Activated CD4-positive, alpha-beta memory T cell treated with anti-CD3 and anti-CD28 coated beads, Interleukin-2, amount 10 ng/mL, durations not matched to agents 7 days and 5 days (primary cell): ENCODE data around the gene NDUFV1. TPM values are rescaled to one million over a fixed set of nuclear protein-coding genes. Genes with fewer than 3 reads are reported as not detected.
"Not testable (repeated sequence)": the region's sequence is repeated elsewhere in the genome, so short reads cannot be mapped to it uniquely, and the experiment has no call there.

Experiments
- CTCF ChIA-PET: fragments of 350-600 bp; sonication (Branson Sonifier 250); formaldehyde crosslinking; loops from one replicate; lab custom pipeline; 2021; ENCODE audit warnings: antibody characterized with exemption, inconsistent platforms; lab: Charles Lee
- POLR2A ChIA-PET: fragments of 350-600 bp; sonication (Branson Sonifier 250); formaldehyde crosslinking; loops from one replicate; lab custom pipeline; 2021; ENCODE audit warnings: antibody characterized with exemption; lab: Charles Lee
- DNase-seq: peaks from one replicate; pipeline ENCODE4 v3.0.0-alpha.2; 2020
- H3K27ac Mint-ChIP-seq: one replicate; pipeline ENCODE4 v1.8.0; 2021; ENCODE audit warnings: mild to moderate bottlenecking, mixed read lengths
- H3K27me3 Mint-ChIP-seq: one replicate; pipeline ENCODE4 v1.8.0; 2021; ENCODE audit warnings: mixed read lengths
- H3K36me3 Mint-ChIP-seq: one replicate; pipeline ENCODE4 v1.8.0; 2021; ENCODE audit warnings: low read depth, mixed read lengths
- H3K4me1 Mint-ChIP-seq: one replicate; pipeline ENCODE4 v1.8.0; 2021; ENCODE audit warnings: mixed read lengths
- H3K4me3 Mint-ChIP-seq: one replicate; pipeline ENCODE4 v1.8.0; 2021; ENCODE audit warnings: mild to moderate bottlenecking, mixed read lengths
- H3K9me3 Mint-ChIP-seq: one replicate; pipeline ENCODE4 v1.8.0; 2021; ENCODE audit warnings: mixed read lengths
- total RNA-seq, 2 experiments: library from RNA; stranded (reverse); gene quantifications; one replicate each; pipeline ENCODE4 v1.2.3, GENCODE V29; 2021

Gene NDUFV1
- 100 to 1,000 TPM; 174 to 193 TPM for total RNA-seq

DNA sequence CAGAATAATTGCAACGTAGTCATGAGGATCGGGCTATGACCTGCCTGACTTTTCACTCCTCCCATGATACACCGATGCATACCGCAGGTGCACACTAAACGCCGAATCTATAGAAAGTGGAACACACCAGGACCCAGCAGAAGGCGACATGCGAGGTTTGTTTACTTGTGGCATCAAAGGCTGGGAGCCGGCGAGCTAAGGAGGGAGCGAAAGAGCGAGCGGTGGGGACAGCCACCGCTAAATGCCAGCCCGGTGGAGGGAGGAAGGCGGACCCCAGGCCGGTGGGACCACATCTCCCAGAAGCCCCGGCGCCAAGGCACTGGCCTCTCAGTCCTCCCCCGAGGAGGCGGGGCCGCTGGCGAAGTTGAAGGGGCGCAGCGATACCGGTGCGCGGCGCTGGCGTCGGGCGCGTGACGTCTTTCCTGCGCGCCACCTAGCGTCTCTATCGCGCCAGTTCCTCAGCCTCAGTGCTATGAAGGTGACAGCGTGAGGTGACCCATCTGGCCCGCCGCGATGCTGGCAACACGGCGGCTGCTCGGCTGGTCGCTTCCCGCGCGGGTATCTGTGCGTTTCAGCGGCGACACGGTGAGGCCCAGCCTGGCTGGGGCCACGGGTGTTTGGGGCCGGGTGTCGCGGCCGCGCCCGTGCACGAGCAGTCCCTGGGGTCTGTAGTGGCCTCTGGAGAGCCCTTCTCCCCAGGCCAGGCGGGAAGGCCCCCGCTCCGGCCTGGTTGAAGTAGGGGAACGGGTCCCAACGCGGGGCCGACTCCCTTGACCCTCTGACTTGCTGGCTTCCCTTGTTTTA, at the start of gene NDUFV1:
Gene NDUFV1 (plus strand): TSS at position 445 of the 804 bp plus-strand sequence. CDS start 69 bp downstream, at position 514.
- peak within 1 kb of the TSS; percentile 81 for H3K4me3 Mint-ChIP-seq
- peaks cover 28% of the 10 kb centered on the region for H3K36me3 Mint-ChIP-seq
- CTCF ChIA-PET, result no interaction called here
- peak; percentile 97 for DNase-seq
- peaks cover 23% of the 10 kb centered on the region for H3K4me1 Mint-ChIP-seq
- H3K27ac Mint-ChIP-seq, result peak within 1 kb of the TSS; percentile 79
- peaks cover 6% of the 10 kb centered on the region for H3K27me3 Mint-ChIP-seq
- H3K9me3 Mint-ChIP-seq, result no peaks in the 10 kb centered on the region
- POLR2A ChIA-PET, result interaction anchor here (1.6 to 2.1 kb wide), 2 partner anchors 8 to 22 kb away, joined by 9 to 11 read pairs; partner anchors contain the start of gene NUDT8

- no peaks in the 10 kb centered on the region for H3K9me3 Mint-ChIP-seq
- DNase-seq, result no peak
- H3K36me3 Mint-ChIP-seq, result no peaks in the 10 kb centered on the region
- peaks cover 11% of the 10 kb centered on the region for H3K4me1 Mint-ChIP-seq
- no peak overlapping the region for H3K4me3 Mint-ChIP-seq
- CTCF ChIA-PET, result no interaction called here
- POLR2A ChIA-PET, result no interaction called here
- no peak overlapping the region for H3K27ac Mint-ChIP-seq
- H3K27me3 Mint-ChIP-seq, result peaks cover 18% of the 10 kb centered on the region
These were observed 48.5 kb upstream of the NDUFV1 start for GRCh38 chr11:67558084-67558772.

DNA sequence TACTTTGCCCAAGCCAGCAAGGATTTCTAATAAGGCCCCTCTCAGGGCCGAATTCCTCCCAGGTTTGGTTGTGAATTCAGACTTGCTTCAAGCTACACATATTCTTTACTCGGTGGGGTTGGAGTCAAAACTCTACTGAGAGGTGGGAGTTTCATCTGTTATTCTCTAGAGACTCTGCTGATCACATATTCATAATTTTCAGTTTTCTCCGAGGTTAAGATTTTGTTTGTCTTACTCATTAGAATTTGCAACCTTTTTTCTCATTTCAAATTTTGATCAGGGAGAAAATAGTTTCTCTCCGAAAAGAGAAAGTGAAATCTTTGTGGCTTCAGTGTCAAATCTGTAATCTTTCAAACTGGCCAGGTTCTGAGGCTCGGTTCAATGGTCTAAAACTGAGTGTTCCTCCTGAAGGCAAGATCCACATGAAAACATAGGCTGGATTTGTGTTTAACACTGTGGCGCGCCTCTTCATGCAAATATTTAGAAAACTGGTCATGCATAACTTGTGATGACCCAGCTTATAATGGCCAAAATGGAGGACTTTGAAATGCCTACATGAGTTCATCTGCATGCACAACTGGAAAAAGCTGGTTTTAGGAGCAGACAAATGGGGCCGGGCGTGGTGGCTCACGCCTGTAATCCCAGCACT, 44.6 kb upstream of the NDUFV1 start:
- Mint-ChIP-seq H3K4me3 (no peak overlapping the region), H3K36me3 (no peaks in the 10 kb centered on the region), H3K4me1 (peaks cover 11% of the 10 kb centered on the region), H3K27me3 (peaks cover 26% of the 10 kb centered on the region), H3K9me3 (no peaks in the 10 kb centered on the region), H3K27ac (no peak overlapping the region)
- ChIA-PET CTCF (no interaction called here), POLR2A (no interaction called here)
- no peak for DNase-seq

- Mint-ChIP-seq H3K9me3 (no peaks in the 10 kb centered on the region), H3K27ac (no peak overlapping the region), H3K4me1 (peaks cover 11% of the 10 kb centered on the region), H3K4me3 (no peak overlapping the region), H3K36me3 (no peaks in the 10 kb centered on the region), H3K27me3 (peaks cover 28% of the 10 kb centered on the region)
- DNase-seq, result no peak
- CTCF ChIA-PET, result no interaction called here
- POLR2A ChIA-PET, result no interaction called here
These were observed 43.6 kb upstream of the NDUFV1 start for GRCh38 chr11:67562963-67563704.

- H3K4me3 Mint-ChIP-seq, H3K9me3 Mint-ChIP-seq, DNase-seq, H3K27ac Mint-ChIP-seq, CTCF ChIA-PET, POLR2A ChIA-PET, H3K36me3 Mint-ChIP-seq: not testable (repeated sequence)
- H3K4me1 Mint-ChIP-seq, result peaks cover 11% of the 10 kb centered on the region
- H3K27me3 Mint-ChIP-seq, result peaks cover 28% of the 10 kb centered on the region
These were observed 43.0 kb upstream of the NDUFV1 start for GRCh38 chr11:67563705-67564114.

DNA sequence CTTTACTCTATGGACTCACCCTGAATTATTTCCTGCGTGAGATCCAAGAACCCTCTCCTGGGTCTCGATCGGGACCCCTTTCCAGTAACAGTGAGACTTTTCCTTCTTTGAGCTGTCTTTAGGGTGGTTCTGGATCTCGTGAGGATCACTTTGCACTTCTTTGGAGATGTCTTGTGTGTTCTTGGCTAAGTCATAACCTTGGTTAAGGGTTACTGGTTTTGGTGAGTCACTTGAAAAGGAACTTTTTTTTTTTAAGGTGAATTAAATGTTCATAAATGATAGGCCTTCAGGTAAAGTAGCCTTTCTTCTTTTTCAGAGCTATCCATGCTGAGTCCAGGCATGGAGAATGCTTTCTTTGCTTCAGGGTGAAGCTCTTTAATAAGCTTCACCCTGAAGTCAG, 42.5 kb upstream of the NDUFV1 start:
- Mint-ChIP-seq H3K4me1 (peaks cover 11% of the 10 kb centered on the region), H3K4me3 (no peak overlapping the region), H3K27me3 (peaks cover 28% of the 10 kb centered on the region), H3K36me3 (no peaks in the 10 kb centered on the region), H3K27ac (no peak overlapping the region), H3K9me3 (no peaks in the 10 kb centered on the region)
- POLR2A ChIA-PET, result no interaction called here
- CTCF ChIA-PET, result no interaction called here
- DNase-seq, result no peak

DNA sequence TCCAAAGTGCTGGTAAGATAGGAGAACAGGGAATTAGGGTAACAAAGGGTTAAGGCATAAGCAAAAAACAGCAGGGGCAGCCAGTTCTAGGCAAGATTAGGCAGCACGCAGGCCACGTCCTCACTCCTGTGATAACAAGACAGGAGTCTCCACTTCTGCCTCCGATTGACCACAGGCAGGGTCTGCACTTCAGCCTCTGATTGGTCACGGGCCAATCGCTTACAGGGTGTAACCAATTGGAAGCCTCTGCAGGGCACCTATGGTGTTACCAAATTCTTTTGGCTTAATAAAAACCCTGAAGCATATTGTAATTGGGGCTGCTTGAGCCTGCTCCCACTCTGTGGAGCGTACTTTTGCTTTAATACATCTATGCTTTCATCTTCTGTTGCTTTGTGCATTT, 35.3 kb upstream of the NDUFV1 start:
- no peak overlapping the region for H3K27ac Mint-ChIP-seq
- H3K36me3 Mint-ChIP-seq, result no peaks in the 10 kb centered on the region
- H3K4me3 Mint-ChIP-seq, result no peak overlapping the region
- ChIA-PET POLR2A (no interaction called here), CTCF (interaction anchor here (1.2 kb wide), 1 partner anchor 34 kb away, joined by 3 read pairs; no protein-coding TSS in a partner anchor)
- no peaks in the 10 kb centered on the region for H3K9me3 Mint-ChIP-seq
- peaks cover 19% of the 10 kb centered on the region for H3K27me3 Mint-ChIP-seq
- no peaks in the 10 kb centered on the region for H3K4me1 Mint-ChIP-seq
- DNase-seq, result no peak

GRCh38 chr11:67572305-67572704, 34.4 kb upstream of the NDUFV1 start:
- H3K9me3 Mint-ChIP-seq, result no peaks in the 10 kb centered on the region
- ChIA-PET CTCF (interaction anchor here (0.6 to 1.2 kb wide), 4 partner anchors 12 to 226 kb away, joined by 3 read pairs; no protein-coding TSS in a partner anchor), POLR2A (interaction anchor here (0.6 kb wide), 1 partner anchor 71 kb away, joined by 3 read pairs; no protein-coding TSS in a partner anchor)

DNA sequence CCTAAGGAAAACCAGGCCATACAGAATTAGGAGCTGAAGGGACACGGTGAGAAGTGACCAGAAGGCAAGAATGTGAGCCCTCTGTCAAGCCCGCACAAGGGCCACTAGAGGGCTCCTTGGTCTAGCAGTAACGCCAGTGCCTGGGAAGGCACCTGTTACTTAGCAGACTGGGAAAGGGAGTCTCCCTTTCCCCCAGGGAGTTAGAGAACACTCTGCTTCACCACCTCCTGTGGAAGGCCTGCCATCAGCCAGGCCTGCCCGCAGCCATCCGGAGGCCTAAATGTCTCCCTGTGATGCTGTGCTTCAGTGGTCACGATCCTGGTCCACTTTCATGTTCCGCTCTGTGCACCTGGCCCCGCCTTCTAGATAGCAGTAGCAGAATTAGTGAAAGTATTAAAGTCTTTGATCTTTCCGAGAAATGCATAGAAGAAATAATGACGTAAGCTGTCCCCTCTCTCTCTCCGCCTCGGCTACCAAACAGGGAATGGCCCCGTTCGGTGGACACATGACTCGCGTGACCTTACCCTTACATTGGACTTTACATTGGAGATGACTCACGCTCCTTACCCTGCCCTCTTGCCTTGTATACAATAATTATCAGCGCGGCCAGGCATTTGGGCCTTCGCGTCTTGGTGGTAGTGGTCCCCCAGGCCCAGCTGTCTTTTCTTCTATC, 33.9 kb upstream of the NDUFV1 start:
- H3K9me3 Mint-ChIP-seq, result no peaks in the 10 kb centered on the region
- no peaks in the 10 kb centered on the region for H3K36me3 Mint-ChIP-seq
- no peak overlapping the region for H3K27ac Mint-ChIP-seq
- H3K4me1 Mint-ChIP-seq, result no peaks in the 10 kb centered on the region
- DNase-seq, result peak; percentile 41
- ChIA-PET CTCF (interaction anchor here (0.6 to 1.2 kb wide), 4 partner anchors 12 to 227 kb away, joined by 3 read pairs; no protein-coding TSS in a partner anchor), POLR2A (interaction anchor here (0.6 kb wide), 1 partner anchor 70 kb away, joined by 3 read pairs; no protein-coding TSS in a partner anchor)
- H3K27me3 Mint-ChIP-seq, result peaks cover 17% of the 10 kb centered on the region
- no peak overlapping the region for H3K4me3 Mint-ChIP-seq

More at GRCh38 chr11:67572305-67572704, 34.4 kb upstream of the NDUFV1 start:
- Mint-ChIP-seq H3K27me3 (peaks cover 19% of the 10 kb centered on the region), H3K36me3 (no peaks in the 10 kb centered on the region), H3K27ac (no peak overlapping the region), H3K4me1 (no peaks in the 10 kb centered on the region), H3K4me3 (no peak overlapping the region)
- no peak for DNase-seq

DNA sequence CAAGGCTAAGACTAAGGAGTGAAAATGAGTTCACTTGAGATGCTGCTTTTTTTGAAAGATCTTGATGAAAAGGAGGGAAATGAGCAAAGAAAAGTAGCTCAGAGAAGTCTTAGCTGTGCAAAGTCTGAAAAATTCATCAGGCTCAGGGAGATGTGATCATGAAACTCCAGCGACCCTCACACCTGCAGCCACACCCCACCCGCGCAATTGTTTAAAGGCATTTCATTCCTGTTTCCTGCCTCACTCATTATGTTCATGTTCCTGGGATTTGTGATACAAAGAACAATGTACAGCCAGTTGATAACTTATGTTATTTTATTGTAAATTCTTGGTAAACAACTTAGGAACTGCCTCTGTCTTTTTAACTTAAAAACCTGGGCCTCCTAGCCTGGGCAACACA, 31.8 kb upstream of the NDUFV1 start:
- H3K4me3 Mint-ChIP-seq, result no peak overlapping the region
- no peaks in the 10 kb centered on the region for H3K9me3 Mint-ChIP-seq
- peaks cover 30% of the 10 kb centered on the region for H3K27me3 Mint-ChIP-seq
- ChIA-PET CTCF (no interaction called here), POLR2A (no interaction called here)
- no peaks in the 10 kb centered on the region for H3K36me3 Mint-ChIP-seq
- DNase-seq, result no peak
- peaks cover 12% of the 10 kb centered on the region for H3K4me1 Mint-ChIP-seq
- H3K27ac Mint-ChIP-seq, result no peak overlapping the region

DNA sequence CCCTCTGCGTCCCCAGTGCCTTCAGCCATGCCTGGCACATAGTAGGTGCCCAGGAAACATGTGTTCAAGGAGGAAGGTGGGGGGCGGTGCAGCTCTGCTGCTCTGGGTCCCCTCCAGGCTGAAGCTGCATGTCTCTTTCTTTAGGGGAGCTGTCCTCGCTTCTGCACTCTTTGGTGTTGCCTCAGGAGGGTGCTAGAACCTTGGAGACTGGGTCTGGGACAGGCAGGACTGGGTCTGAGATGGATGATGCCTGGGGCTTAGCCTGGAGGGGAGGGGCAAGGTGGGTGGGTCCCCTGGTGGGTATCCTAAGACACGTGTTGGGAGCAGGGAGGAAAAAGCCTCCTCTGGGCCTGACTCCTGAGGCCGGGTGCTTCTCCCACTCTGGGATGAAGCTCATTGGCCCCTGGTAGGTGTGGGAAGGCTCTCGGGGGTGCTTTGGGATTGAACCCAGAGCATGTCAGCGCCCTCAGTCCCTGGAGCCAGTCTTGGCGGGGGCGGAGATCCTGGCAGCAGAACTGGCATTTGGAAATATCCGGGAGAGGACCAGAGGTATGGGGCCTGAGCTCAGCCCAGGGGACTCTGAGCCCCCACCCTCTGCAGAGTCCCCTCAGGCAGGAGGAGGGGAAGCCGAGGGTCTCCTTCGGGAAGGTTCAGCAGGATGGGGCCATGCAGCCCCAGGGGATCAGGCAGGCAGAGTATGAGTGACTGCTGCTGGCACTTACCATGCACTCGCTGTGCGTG, 29.8 kb upstream of the NDUFV1 start:
- DNase-seq, result no peak
- H3K4me1 Mint-ChIP-seq, result peaks cover 16% of the 10 kb centered on the region
- H3K9me3 Mint-ChIP-seq, result no peaks in the 10 kb centered on the region
- peaks cover 37% of the 10 kb centered on the region for H3K27me3 Mint-ChIP-seq
- no peaks in the 10 kb centered on the region for H3K36me3 Mint-ChIP-seq
- no peak overlapping the region for H3K4me3 Mint-ChIP-seq
- no peak overlapping the region for H3K27ac Mint-ChIP-seq
- ChIA-PET CTCF (interaction anchor here (1.1 kb wide), 1 partner anchor 26 kb away, joined by 5 read pairs; no protein-coding TSS in a partner anchor), POLR2A (no interaction called here)
